ENCODE measurements around the gene NPAS3. TPM values are rescaled to one million over a fixed set of nuclear protein-coding genes. Genes with fewer than 3 reads are reported as not detected.

Gene NPAS3
- total RNA-seq, 1 experiment from 2014 or later, result 15.6 TPM

DNA sequence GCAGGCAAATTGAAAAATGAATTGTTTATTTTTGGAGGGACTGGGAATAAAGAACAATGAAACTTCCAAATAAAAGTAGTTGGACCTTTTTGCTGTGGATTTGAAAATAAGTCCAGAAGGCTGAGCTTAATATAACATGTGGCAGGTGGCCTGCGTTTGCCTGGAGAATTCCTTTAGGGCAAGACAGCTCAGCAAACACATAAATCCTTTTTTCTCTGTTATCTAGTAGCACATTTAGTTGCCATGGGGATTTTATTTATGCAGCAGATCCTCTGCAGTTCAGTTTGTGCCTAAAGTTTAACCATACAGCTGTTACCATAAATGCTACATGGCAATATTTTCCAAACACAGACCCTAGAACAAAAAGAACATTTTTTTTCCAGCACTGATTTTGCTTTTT is 180.0 kb downstream of the NPAS3 start:
- Histone ChIP-seq H3K4me3 (ENCODE audit: low read depth, low read length, poor library complexity, severe bottlenecking) (no peak overlapping the region), H3K36me3 (ENCODE audit: insufficient read depth, low read length, poor library complexity, severe bottlenecking) (no peaks in the 10 kb centered on the region), H3K27ac (ENCODE audit: low read depth, low read length, poor library complexity, severe bottlenecking) (peak overlapping the region; percentile 4), H3K4me1 (ENCODE audit: insufficient read depth, low read length, poor library complexity, severe bottlenecking) (peaks cover 40% of the 10 kb centered on the region), H3K9me3 (ENCODE audit: low read depth, low read length, poor library complexity, severe bottlenecking) (no peaks in the 10 kb centered on the region), H3K27me3 (replicated peaks; ENCODE audit: insufficient read depth, low read depth, low read length, poor library complexity) (no peaks in the 10 kb centered on the region)
- intact Hi-C loops (cut with micrococcal nuclease; ENCODE audit: unreplicated experiment), result no loop called here
- CTCF ChIA-PET, result no interaction called here
- POLR2A ChIA-PET (ENCODE audit: low non-redundant PET), result no interaction called here
- TF ChIP-seq, protein P1, sequence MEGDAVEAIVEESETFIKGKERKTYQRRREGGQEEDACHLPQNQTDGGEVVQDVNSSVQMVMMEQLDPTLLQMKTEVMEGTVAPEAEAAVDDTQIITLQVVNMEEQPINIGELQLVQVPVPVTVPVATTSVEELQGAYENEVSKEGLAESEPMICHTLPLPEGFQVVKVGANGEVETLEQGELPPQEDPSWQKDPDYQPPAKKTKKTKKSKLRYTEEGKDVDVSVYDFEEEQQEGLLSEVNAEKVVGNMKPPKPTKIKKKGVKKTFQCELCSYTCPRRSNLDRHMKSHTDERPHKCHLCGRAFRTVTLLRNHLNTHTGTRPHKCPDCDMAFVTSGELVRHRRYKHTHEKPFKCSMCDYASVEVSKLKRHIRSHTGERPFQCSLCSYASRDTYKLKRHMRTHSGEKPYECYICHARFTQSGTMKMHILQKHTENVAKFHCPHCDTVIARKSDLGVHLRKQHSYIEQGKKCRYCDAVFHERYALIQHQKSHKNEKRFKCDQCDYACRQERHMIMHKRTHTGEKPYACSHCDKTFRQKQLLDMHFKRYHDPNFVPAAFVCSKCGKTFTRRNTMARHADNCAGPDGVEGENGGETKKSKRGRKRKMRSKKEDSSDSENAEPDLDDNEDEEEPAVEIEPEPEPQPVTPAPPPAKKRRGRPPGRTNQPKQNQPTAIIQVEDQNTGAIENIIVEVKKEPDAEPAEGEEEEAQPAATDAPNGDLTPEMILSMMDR (conservative IDR thresholded peaks at IDR 0.05; ENCODE audit: low read depth, low read length), result no peak
- no peak for TF ChIP-seq EZH2 (IDR thresholded peaks at IDR 0.05; ENCODE audit: borderline replicate concordance, low read depth, low read length, poor library complexity, severe bottlenecking)
- BruUV-seq (replicated peaks), result no TSS peak
- DNase-seq (ENCODE audit: low spot score), result peak; percentile 44

- TF ChIP-seq, protein P1 (conservative IDR thresholded peaks at IDR 0.05; ENCODE audit: low read depth, low read length), result no peak
- TF ChIP-seq EZH2 (IDR thresholded peaks at IDR 0.05; ENCODE audit: borderline replicate concordance, low read depth, low read length, poor library complexity, severe bottlenecking), result no peak
Observed at GRCh38 chr14:33120341-33120740, 181.7 kb downstream of the NPAS3 start.

DNA sequence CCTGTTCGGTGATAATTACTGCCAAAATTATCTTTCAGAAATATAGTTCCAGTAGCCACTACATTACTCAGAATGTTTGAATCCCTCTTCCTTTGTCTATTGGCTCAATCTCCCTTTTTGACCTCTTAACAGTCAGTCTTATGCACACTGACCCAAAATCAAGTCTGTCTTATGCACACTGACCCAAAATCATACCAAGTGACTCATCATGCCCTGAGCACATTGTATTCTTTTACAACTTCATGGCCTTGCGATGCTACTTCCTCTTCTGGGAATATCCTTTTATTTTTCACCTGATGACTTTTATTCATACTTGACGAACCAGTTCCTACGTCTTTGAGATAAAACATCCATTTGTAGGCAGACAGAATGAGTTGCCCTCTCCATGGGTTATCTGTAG is 182.3 kb downstream of the NPAS3 start:
- H3K27me3 ChIP-seq (replicated peaks; ENCODE audit: insufficient read depth, low read depth, low read length, poor library complexity), result no peaks in the 10 kb centered on the region
- DNase-seq (ENCODE audit: low spot score), result peak; percentile 35
- H3K9me3 ChIP-seq (ENCODE audit: low read depth, low read length, poor library complexity, severe bottlenecking), result no peaks in the 10 kb centered on the region
- H3K36me3 ChIP-seq (ENCODE audit: insufficient read depth, low read length, poor library complexity, severe bottlenecking), result no peaks in the 10 kb centered on the region
- ChIA-PET POLR2A (ENCODE audit: low non-redundant PET) (no interaction called here), CTCF (no interaction called here)
- intact Hi-C loops (cut with micrococcal nuclease; ENCODE audit: unreplicated experiment), result no loop called here
- BruUV-seq (replicated peaks), result no TSS peak
- no peak overlapping the region for H3K27ac ChIP-seq (ENCODE audit: low read depth, low read length, poor library complexity, severe bottlenecking)
- H3K4me1 ChIP-seq (ENCODE audit: insufficient read depth, low read length, poor library complexity, severe bottlenecking), result peaks cover 36% of the 10 kb centered on the region
- TF ChIP-seq, protein P1 (conservative IDR thresholded peaks at IDR 0.05; ENCODE audit: low read depth, low read length), result no peak
- no peak for TF ChIP-seq EZH2 (IDR thresholded peaks at IDR 0.05; ENCODE audit: borderline replicate concordance, low read depth, low read length, poor library complexity, severe bottlenecking)
- H3K4me3 ChIP-seq (ENCODE audit: low read depth, low read length, poor library complexity, severe bottlenecking), result no peak overlapping the region

More at GRCh38 chr14:33120341-33120740, 181.7 kb downstream of the NPAS3 start:
- Histone ChIP-seq H3K27ac (ENCODE audit: low read depth, low read length, poor library complexity, severe bottlenecking) (no peak overlapping the region), H3K4me1 (ENCODE audit: insufficient read depth, low read length, poor library complexity, severe bottlenecking) (peaks cover 40% of the 10 kb centered on the region), H3K9me3 (ENCODE audit: low read depth, low read length, poor library complexity, severe bottlenecking) (no peaks in the 10 kb centered on the region), H3K36me3 (ENCODE audit: insufficient read depth, low read length, poor library complexity, severe bottlenecking) (no peaks in the 10 kb centered on the region), H3K4me3 (ENCODE audit: low read depth, low read length, poor library complexity, severe bottlenecking) (no peak overlapping the region), H3K27me3 (replicated peaks; ENCODE audit: insufficient read depth, low read depth, low read length, poor library complexity) (no peaks in the 10 kb centered on the region)
- no TSS peak for BruUV-seq (replicated peaks)
- DNase-seq (ENCODE audit: low spot score), result peak; percentile 76
- intact Hi-C loops (cut with micrococcal nuclease; ENCODE audit: unreplicated experiment), result no loop called here
- ChIA-PET CTCF (no interaction called here), POLR2A (ENCODE audit: low non-redundant PET) (no interaction called here)
